ENCODE measurements around the gene CHGA.

- TF ChIP-seq CTCF (IDR thresholded peaks at IDR 0.05) (no peak), POLR2A (IDR thresholded peaks at IDR 0.05) (no peak)
Observed at GRCh38 chr14:92939699-92940098, 16.7 kb downstream of the CHGA start.

Measured in Peyer's patch (tissue), 4 donors.